Naive thymus-derived CD4-positive, alpha-beta T cell (primary cell): ENCODE data around the gene FHL5. TPM values are rescaled to one million over a fixed set of nuclear protein-coding genes. Genes with fewer than 3 reads are reported as not detected.
"Not testable (repeated sequence)": the region's sequence is repeated elsewhere in the genome, so short reads cannot be mapped to it uniquely, and the experiment has no call there.

Experiments used
- ATAC-seq: fragments of 150-1000 bp; cut with Tn5 transposase; 2 replicates; pipeline ENCODE4 v1.10.0; 2021; ENCODE audit warnings: mild to moderate bottlenecking, moderate library complexity
- CTCF ChIA-PET: fragments of 350-600 bp; sonication (Branson Sonifier 250); formaldehyde crosslinking; loops from one replicate; lab custom pipeline; 2021; ENCODE audit warnings: antibody characterized with exemption; lab: Charles Lee
- POLR2A ChIA-PET: fragments of 350-600 bp; sonication (Branson Sonifier 250); formaldehyde crosslinking; loops from one replicate; lab custom pipeline; 2021; ENCODE audit warnings: antibody characterized with exemption, inconsistent platforms; lab: Charles Lee
- DNase-seq, 9 donors: peaks; one replicate each; pipeline versions ENCODE4 v3.0.0 to v3.0.0-alpha.2; 2020 to 2022; ENCODE audit warnings: mixed read lengths in 1 of 9
- H3K27ac ChIP-seq: one replicate; pipeline ENCODE4 v1.7.0; 2013; ENCODE audit warnings: mild to moderate bottlenecking, low read depth, low read length, moderate library complexity
- H3K27me3 ChIP-seq, 2 donors: one replicate each; pipeline ENCODE4 v1.7.0; 2013; ENCODE audit warnings: low read length in 2 of 2, mild to moderate bottlenecking in 2 of 2, moderate library complexity in 2 of 2; ENCODE audit not compliant: control insufficient read depth in 2 of 2, insufficient read depth in 2 of 2
- H3K36me3 ChIP-seq, 3 experiments: 1 replicate in 2 of 3; 2 replicates in 1 of 3; pipeline ENCODE4 v1.7.0; 2013; ENCODE audit warnings: low read length in 3 of 3, mild to moderate bottlenecking in 3 of 3, moderate library complexity in 1 of 3; ENCODE audit not compliant: insufficient read depth in 3 of 3, control insufficient read depth in 2 of 3
- H3K4me1 ChIP-seq, 2 donors: one replicate each; pipeline ENCODE4 v1.7.0; 2013; ENCODE audit warnings: low read length in 2 of 2, mild to moderate bottlenecking in 2 of 2, moderate library complexity in 1 of 2; ENCODE audit not compliant: control insufficient read depth in 2 of 2, insufficient read depth in 2 of 2
- H3K4me3 ChIP-seq: 2 replicates; pipeline ENCODE4 v1.7.0; 2013; ENCODE audit warnings: mild to moderate bottlenecking, low read length
- H3K9me3 ChIP-seq, 3 experiments: 1 replicate in 2 of 3; 2 replicates in 1 of 3; pipeline ENCODE4 v1.7.0; 2013; ENCODE audit warnings: low read length in 3 of 3; ENCODE audit not compliant: control insufficient read depth in 2 of 3
- H3K27ac Mint-ChIP-seq, 9 donors: one replicate each; pipeline ENCODE4 v1.8.0; 2020 to 2022; ENCODE audit warnings: mixed read lengths in 9 of 9, mild to moderate bottlenecking in 8 of 9, moderate library complexity in 5 of 9, inconsistent platforms in 2 of 9
- H3K27me3 Mint-ChIP-seq, 5 donors: one replicate each; pipeline ENCODE4 v1.8.0; 2021 to 2022; ENCODE audit warnings: mixed read lengths in 5 of 5, mild to moderate bottlenecking in 1 of 5
- H3K36me3 Mint-ChIP-seq, 5 donors: one replicate each; pipeline ENCODE4 v1.8.0; 2020 to 2022; ENCODE audit warnings: mixed read lengths in 5 of 5, mild to moderate bottlenecking in 3 of 5, inconsistent platforms in 1 of 5
- H3K4me1 Mint-ChIP-seq, 7 donors: one replicate each; pipeline ENCODE4 v1.8.0; 2020 to 2022; ENCODE audit warnings: mixed read lengths in 7 of 7, mild to moderate bottlenecking in 3 of 7, inconsistent platforms in 1 of 7
- H3K4me3 Mint-ChIP-seq, 10 donors: one replicate each; pipeline ENCODE4 v1.8.0; 2020 to 2022; ENCODE audit warnings: mild to moderate bottlenecking in 10 of 10, mixed read lengths in 10 of 10, moderate library complexity in 6 of 10, inconsistent platforms in 2 of 10
- H3K9me3 Mint-ChIP-seq, 11 donors: one replicate each; pipeline ENCODE4 v1.8.0; 2020 to 2022; ENCODE audit warnings: mixed read lengths in 11 of 11, mild to moderate bottlenecking in 4 of 11, inconsistent platforms in 1 of 11, moderate library complexity in 1 of 11
- intact Hi-C, 2 donors: fragments of 100-400 bp; cut with micrococcal nuclease; formaldehyde crosslinking; loops; one replicate each; pipeline ENCODE4 v1.15.1; 2023
- polyA plus RNA-seq, 2 donors: library from polyadenylated mRNA; unstranded; fragments of 300-500 nt; fragmentation: Illumina TruSeq; gene quantifications; one replicate each; pipeline ENCODE4 v1.2.3, GENCODE V29; 2021
- total RNA-seq, 6 experiments: library from RNA in 5 of 6; stranded (reverse) in 5 of 6; gene quantifications; 1 replicate in 5 of 6; 2 replicates in 1 of 6; pipeline ENCODE4 v1.2.3 and lab custom pipeline; 2021 to 2026

The FHL5 gene
- total and polyA plus RNA-seq, 7 experiments from 2014 or later: not detected

GRCh38 chr6:96559740-96560139, 3.2 kb upstream of the FHL5 start:
- Mint-ChIP-seq H3K27me3 (peaks cover 0 to 16% (median 0%) of the 10 kb centered on the region in 5 donors), H3K36me3 (peaks cover 0 to 18% (median 12%) of the 10 kb centered on the region in 5 donors)
- H3K4me1 ChIP-seq, DNase-seq, H3K9me3 ChIP-seq, H3K9me3 Mint-ChIP-seq, H3K4me1 Mint-ChIP-seq, H3K4me3 ChIP-seq, H3K27ac Mint-ChIP-seq, H3K4me3 Mint-ChIP-seq, intact Hi-C loops, H3K36me3 ChIP-seq, H3K27me3 ChIP-seq, H3K27ac ChIP-seq, CTCF ChIA-PET, ATAC-seq: not testable (repeated sequence)
- POLR2A ChIA-PET: interaction anchor here (0.6 kb wide), 1 partner anchor 38 kb away, joined by 3 read pairs; no protein-coding TSS in a partner anchor

DNA sequence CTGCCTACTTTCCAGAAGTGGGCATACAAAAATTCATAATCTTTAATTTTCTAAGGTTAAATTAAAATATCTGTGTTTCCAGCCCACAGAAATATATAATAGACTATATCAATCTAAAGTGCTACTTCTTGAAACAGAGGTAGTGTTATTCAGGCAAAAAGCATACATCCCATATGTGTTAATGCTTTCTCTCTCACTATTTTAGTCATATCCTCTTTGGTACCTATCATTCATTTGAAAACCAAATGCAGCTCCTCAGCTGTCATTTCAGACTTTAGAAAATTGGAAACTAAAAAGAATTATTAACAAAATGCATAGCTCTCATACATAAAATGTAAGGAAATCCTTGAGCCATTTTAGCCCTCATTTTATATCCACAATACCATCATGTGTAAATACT, 925 bp downstream of the FHL5 start:
- peaks cover 0 to 5% (median 0%) of the 10 kb centered on the region in 7 donors for H3K4me1 Mint-ChIP-seq
- ChIA-PET POLR2A (no interaction called here), CTCF (no interaction called here)
- peaks cover 0 to 7% (median 2%) of the 10 kb centered on the region in 11 donors for H3K9me3 Mint-ChIP-seq
- H3K36me3 Mint-ChIP-seq: no peaks in the 10 kb centered on the region
- Histone ChIP-seq H3K27ac (no peak overlapping the region), H3K4me1 (no peaks in the 10 kb centered on the region), H3K36me3 (no peaks in the 10 kb centered on the region), H3K27me3 (no peaks in the 10 kb centered on the region), H3K4me3 (no peak overlapping the region), H3K9me3 (no peaks in the 10 kb centered on the region)
- ATAC-seq (no peak), DNase-seq (no peak)
- intact Hi-C loops: no loop called here
- H3K27ac Mint-ChIP-seq: no peak overlapping the region
- H3K4me3 Mint-ChIP-seq: no peak overlapping the region
- H3K27me3 Mint-ChIP-seq: peaks cover 3 to 32% (median 9%) of the 10 kb centered on the region in 5 donors

- ATAC-seq (no peak), DNase-seq (no peak)
- Histone ChIP-seq H3K9me3 (peaks cover 0 to 26% (median 4%) of the 10 kb centered on the region in 3 experiments), H3K27me3 (no peaks in the 10 kb centered on the region), H3K36me3 (no peaks in the 10 kb centered on the region), H3K4me3 (no peak overlapping the region), H3K4me1 (no peaks in the 10 kb centered on the region), H3K27ac (no peak overlapping the region)
- POLR2A ChIA-PET: no interaction called here
- Mint-ChIP-seq H3K9me3 (peaks cover 0 to 44% (median 23%) of the 10 kb centered on the region in 11 donors), H3K4me1 (no peaks in the 10 kb centered on the region), H3K27me3 (peaks cover 14 to 34% (median 25%) of the 10 kb centered on the region in 5 donors), H3K36me3 (peaks cover 0 to 9% (median 4%) of the 10 kb centered on the region in 5 donors), H3K27ac (peak overlapping the region in 1 of 9 donors; percentile 17), H3K4me3 (no peak overlapping the region)
- CTCF ChIA-PET: no interaction called here
- intact Hi-C loops: no loop called here
Observed at GRCh38 chr6:96570053-96570452, 7.1 kb downstream of the FHL5 start.

DNA sequence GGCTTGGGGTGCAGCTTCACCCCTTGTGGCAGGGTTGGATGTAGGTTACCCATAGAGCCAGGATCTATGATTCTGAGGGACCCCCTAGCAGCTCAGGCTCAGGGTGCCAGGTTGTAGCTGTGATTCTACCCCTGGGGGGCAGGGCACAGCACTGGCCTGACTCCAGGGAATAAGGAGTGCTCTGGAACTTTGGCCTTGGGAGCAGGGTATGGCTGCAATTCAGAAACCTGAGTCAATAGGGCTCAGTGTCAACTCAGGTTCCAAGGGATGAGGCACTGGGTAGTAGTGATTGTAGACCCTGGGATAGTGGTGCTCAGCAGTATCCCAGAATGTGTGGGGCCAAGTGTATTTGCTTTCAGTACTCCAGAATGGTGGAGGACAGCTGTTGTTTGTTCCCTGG, 8.6 kb downstream of the FHL5 start:
- no peak for DNase-seq
- H3K27ac Mint-ChIP-seq: no peak overlapping the region
- H3K4me1 Mint-ChIP-seq: no peaks in the 10 kb centered on the region
- H3K27me3 Mint-ChIP-seq: peaks cover 18 to 47% (median 31%) of the 10 kb centered on the region in 5 donors
- CTCF ChIA-PET: no interaction called here
- H3K36me3 Mint-ChIP-seq: peaks cover 0 to 9% (median 4%) of the 10 kb centered on the region in 5 donors
- Histone ChIP-seq H3K4me3 (no peak overlapping the region), H3K27me3 (no peaks in the 10 kb centered on the region), H3K36me3 (no peaks in the 10 kb centered on the region), H3K9me3 (peaks cover 0 to 26% (median 4%) of the 10 kb centered on the region in 3 experiments), H3K27ac (no peak overlapping the region), H3K4me1 (no peaks in the 10 kb centered on the region)
- intact Hi-C loops: no loop called here
- no peak overlapping the region for H3K4me3 Mint-ChIP-seq
- peaks cover 0 to 44% (median 23%) of the 10 kb centered on the region in 11 donors for H3K9me3 Mint-ChIP-seq
- ATAC-seq: no peak
- POLR2A ChIA-PET: no interaction called here

DNA sequence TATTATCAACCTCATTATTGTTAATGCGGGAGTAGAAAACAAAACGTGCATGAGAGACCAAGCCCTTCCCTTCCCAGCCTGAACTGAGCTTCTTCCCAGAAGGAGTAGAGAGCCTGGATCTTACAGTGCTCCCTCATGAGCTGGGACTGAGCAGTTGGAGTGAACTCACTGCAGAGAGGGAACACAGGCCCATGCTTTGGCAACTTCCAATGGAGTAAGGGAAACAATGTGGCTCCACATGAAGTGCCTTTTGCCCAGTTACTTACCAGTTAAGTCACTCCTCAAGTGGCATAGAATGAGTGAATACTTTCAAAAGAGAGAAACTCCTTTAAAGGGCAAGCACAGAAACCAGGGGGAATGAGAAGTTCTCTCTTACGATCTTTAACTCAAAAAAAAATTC, 12.4 kb downstream of the FHL5 start:
- intact Hi-C loops: no loop called here
- ChIA-PET CTCF (no interaction called here), POLR2A (interaction anchor here (0.7 kb wide), 1 partner anchor 8 kb away, joined by 3 read pairs; no protein-coding TSS in a partner anchor)
- Histone ChIP-seq H3K27me3 (no peaks in the 10 kb centered on the region), H3K36me3 (no peaks in the 10 kb centered on the region), H3K9me3 (peaks cover 0 to 17% (median 4%) of the 10 kb centered on the region in 3 experiments), H3K27ac (no peak overlapping the region), H3K4me1 (no peaks in the 10 kb centered on the region), H3K4me3 (no peak overlapping the region)
- ATAC-seq (no peak), DNase-seq (no peak)
- Mint-ChIP-seq H3K4me3 (no peak overlapping the region), H3K9me3 (peaks cover 0 to 22% (median 8%) of the 10 kb centered on the region in 11 donors), H3K4me1 (no peaks in the 10 kb centered on the region), H3K27me3 (peaks cover 8 to 33% (median 20%) of the 10 kb centered on the region in 5 donors), H3K36me3 (peaks cover 0 to 8% (median 0%) of the 10 kb centered on the region in 5 donors), H3K27ac (no peak overlapping the region)

- ATAC-seq (no peak), DNase-seq (no peak)
- no peak overlapping the region for H3K27ac Mint-ChIP-seq
- Histone ChIP-seq H3K27me3 (no peaks in the 10 kb centered on the region), H3K27ac (no peak overlapping the region), H3K36me3 (no peaks in the 10 kb centered on the region), H3K9me3 (peaks cover 0 to 9% (median 0%) of the 10 kb centered on the region in 3 experiments), H3K4me1 (no peaks in the 10 kb centered on the region), H3K4me3 (no peak overlapping the region)
- H3K4me1 Mint-ChIP-seq: no peaks in the 10 kb centered on the region
- ChIA-PET CTCF (no interaction called here), POLR2A (no interaction called here)
- H3K9me3 Mint-ChIP-seq: peaks cover 0 to 14% (median 3%) of the 10 kb centered on the region in 11 donors
- no peaks in the 10 kb centered on the region for H3K36me3 Mint-ChIP-seq
- intact Hi-C loops: no loop called here
- no peak overlapping the region for H3K4me3 Mint-ChIP-seq
- H3K27me3 Mint-ChIP-seq: peaks cover 8 to 26% (median 20%) of the 10 kb centered on the region in 5 donors
Observed at GRCh38 chr6:96576221-96576620, 13.3 kb downstream of the FHL5 start.

GRCh38 chr6:96582021-96582420, 19.1 kb downstream of the FHL5 start:
- intact Hi-C loops: no loop called here
- H3K4me3 ChIP-seq: no peak overlapping the region
- no peaks in the 10 kb centered on the region for H3K9me3 ChIP-seq
- CTCF ChIA-PET: no interaction called here
- H3K27ac ChIP-seq: no peak overlapping the region
- Mint-ChIP-seq H3K27ac (no peak overlapping the region), H3K4me3 (no peak overlapping the region), H3K36me3 (no peaks in the 10 kb centered on the region), H3K27me3 (peaks cover 13 to 31% (median 16%) of the 10 kb centered on the region in 5 donors), H3K9me3 (peaks cover 0 to 2% (median 0%) of the 10 kb centered on the region in 11 donors), H3K4me1 (no peaks in the 10 kb centered on the region)
- H3K27me3 ChIP-seq: no peaks in the 10 kb centered on the region
- POLR2A ChIA-PET: no interaction called here
- no peaks in the 10 kb centered on the region for H3K4me1 ChIP-seq
- DNase-seq (no peak), ATAC-seq (no peak)
- no peaks in the 10 kb centered on the region for H3K36me3 ChIP-seq
